Liver (tissue), 3 donors: ENCODE results near the gene RORC.

ENCODE experiments used
- EGR1 ChIP-seq, 2 donors: IDR thresholded peaks; 2 replicates each; pipeline ENCODE4 v1.6.1; 2016 to 2018; ENCODE audit warnings: antibody characterized with exemption in 2 of 2, low read depth in 2 of 2
- FOXA2 ChIP-seq: IDR thresholded peaks from 2 replicates; pipeline ENCODE4 v1.6.1; 2016; ENCODE audit warnings: antibody characterized with exemption
- GABPA ChIP-seq, 2 donors: IDR thresholded peaks in 1 of 2; conservative IDR thresholded peaks in 1 of 2; 2 replicates each; pipeline ENCODE4 v1.6.1; 2016; ENCODE audit warnings: antibody characterized with exemption in 2 of 2, mild to moderate bottlenecking in 1 of 2, moderate library complexity in 1 of 2
- JUND ChIP-seq, 2 donors: IDR thresholded peaks; 2 replicates each; pipeline ENCODE4 v1.6.1; 2016; ENCODE audit warnings: antibody characterized with exemption in 2 of 2
- RAD21 ChIP-seq, 2 donors: IDR thresholded peaks; 2 replicates each; pipeline ENCODE4 v1.6.1; 2016; ENCODE audit warnings: antibody characterized with exemption in 2 of 2, mild to moderate bottlenecking in 2 of 2
- RXRA ChIP-seq, 2 donors: IDR thresholded peaks; 2 replicates each; pipeline ENCODE4 v1.6.1; 2017 to 2018; ENCODE audit warnings: antibody characterized with exemption in 2 of 2, mild to moderate bottlenecking in 1 of 2
- SP1 ChIP-seq: IDR thresholded peaks from 2 replicates; pipeline ENCODE4 v1.6.1; 2018; ENCODE audit warnings: antibody characterized with exemption, mild to moderate bottlenecking
- TAF1 ChIP-seq: conservative IDR thresholded peaks from 2 replicates; pipeline ENCODE4 v1.6.1; 2016; ENCODE audit warnings: antibody characterized with exemption, mild to moderate bottlenecking
- YY1 ChIP-seq: IDR thresholded peaks from 2 replicates; pipeline ENCODE4 v1.6.1; 2016; ENCODE audit warnings: antibody characterized with exemption, mild to moderate bottlenecking
- TF ChIP-seq, protein P1 (sequence below): IDR thresholded peaks from 2 replicates; pipeline ENCODE4 v1.6.1; 2016; ENCODE audit warnings: antibody characterized with exemption
- TF ChIP-seq, protein P2 (sequence below): fragments of 150-350 bp; IDR thresholded peaks from 2 replicates; pipeline ENCODE4 v1.5.1; 2017; ENCODE audit warnings: improper control_type of control experiment, low read depth, low read length; ENCODE audit not compliant: missing input control
- TF ChIP-seq, protein P3 (sequence below): IDR thresholded peaks from 2 replicates; pipeline ENCODE4 v1.6.1; 2016; ENCODE audit warnings: antibody characterized with exemption
- TF ChIP-seq, protein P4 (sequence below): IDR thresholded peaks from 2 replicates; pipeline ENCODE4 v1.6.1; 2016; ENCODE audit warnings: antibody characterized with exemption
- TF ChIP-seq, protein P5 (sequence below): IDR thresholded peaks from 2 replicates; pipeline ENCODE4 v1.6.1; 2016; ENCODE audit warnings: antibody characterized with exemption, mild to moderate bottlenecking
- donor health status: healthy.
- donor health status: healthy.

DNA sequence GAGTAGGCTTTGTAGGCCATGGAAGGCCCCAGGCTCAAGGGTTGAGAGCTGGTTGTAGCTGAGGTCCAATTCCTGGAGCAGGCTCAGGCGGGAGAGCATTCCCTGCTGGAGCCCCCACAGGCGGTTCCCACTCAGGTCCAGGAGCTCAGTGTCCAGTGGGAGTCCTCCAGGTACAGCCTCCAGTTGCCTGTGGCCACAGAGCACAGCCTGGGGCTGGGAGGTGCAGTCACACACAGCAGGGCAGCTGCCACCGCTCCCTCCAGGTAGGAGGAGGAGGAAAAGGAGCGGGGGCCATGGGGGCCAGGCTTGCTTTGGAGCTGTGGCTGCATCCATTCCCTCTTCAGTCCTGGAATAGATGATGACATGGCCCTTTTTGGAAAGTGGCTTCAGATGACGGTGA is 29.2 kb downstream of the RORC start:
- TF ChIP-seq, protein P1, sequence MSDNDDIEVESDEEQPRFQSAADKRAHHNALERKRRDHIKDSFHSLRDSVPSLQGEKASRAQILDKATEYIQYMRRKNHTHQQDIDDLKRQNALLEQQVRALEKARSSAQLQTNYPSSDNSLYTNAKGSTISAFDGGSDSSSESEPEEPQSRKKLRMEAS, result no peak
- TF ChIP-seq RAD21 (IDR thresholded peaks at IDR 0.05), result no peak
- TF ChIP-seq, protein P2, sequence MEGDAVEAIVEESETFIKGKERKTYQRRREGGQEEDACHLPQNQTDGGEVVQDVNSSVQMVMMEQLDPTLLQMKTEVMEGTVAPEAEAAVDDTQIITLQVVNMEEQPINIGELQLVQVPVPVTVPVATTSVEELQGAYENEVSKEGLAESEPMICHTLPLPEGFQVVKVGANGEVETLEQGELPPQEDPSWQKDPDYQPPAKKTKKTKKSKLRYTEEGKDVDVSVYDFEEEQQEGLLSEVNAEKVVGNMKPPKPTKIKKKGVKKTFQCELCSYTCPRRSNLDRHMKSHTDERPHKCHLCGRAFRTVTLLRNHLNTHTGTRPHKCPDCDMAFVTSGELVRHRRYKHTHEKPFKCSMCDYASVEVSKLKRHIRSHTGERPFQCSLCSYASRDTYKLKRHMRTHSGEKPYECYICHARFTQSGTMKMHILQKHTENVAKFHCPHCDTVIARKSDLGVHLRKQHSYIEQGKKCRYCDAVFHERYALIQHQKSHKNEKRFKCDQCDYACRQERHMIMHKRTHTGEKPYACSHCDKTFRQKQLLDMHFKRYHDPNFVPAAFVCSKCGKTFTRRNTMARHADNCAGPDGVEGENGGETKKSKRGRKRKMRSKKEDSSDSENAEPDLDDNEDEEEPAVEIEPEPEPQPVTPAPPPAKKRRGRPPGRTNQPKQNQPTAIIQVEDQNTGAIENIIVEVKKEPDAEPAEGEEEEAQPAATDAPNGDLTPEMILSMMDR, result no peak
- TF ChIP-seq EGR1 (IDR thresholded peaks at IDR 0.05; ENCODE audit: low read depth in 2 of 2), result no peak
- no peak for TF ChIP-seq TAF1
- TF ChIP-seq, protein P3, sequence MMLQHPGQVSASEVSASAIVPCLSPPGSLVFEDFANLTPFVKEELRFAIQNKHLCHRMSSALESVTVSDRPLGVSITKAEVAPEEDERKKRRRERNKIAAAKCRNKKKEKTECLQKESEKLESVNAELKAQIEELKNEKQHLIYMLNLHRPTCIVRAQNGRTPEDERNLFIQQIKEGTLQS, result no peak
- TF ChIP-seq, protein P4, sequence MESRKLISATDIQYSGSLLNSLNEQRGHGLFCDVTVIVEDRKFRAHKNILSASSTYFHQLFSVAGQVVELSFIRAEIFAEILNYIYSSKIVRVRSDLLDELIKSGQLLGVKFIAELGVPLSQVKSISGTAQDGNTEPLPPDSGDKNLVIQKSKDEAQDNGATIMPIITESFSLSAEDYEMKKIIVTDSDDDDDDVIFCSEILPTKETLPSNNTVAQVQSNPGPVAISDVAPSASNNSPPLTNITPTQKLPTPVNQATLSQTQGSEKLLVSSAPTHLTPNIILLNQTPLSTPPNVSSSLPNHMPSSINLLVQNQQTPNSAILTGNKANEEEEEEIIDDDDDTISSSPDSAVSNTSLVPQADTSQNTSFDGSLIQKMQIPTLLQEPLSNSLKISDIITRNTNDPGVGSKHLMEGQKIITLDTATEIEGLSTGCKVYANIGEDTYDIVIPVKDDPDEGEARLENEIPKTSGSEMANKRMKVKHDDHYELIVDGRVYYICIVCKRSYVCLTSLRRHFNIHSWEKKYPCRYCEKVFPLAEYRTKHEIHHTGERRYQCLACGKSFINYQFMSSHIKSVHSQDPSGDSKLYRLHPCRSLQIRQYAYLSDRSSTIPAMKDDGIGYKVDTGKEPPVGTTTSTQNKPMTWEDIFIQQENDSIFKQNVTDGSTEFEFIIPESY, result no peak
- TF ChIP-seq RXRA (IDR thresholded peaks at IDR 0.05), result no peak
- TF ChIP-seq, protein P5, sequence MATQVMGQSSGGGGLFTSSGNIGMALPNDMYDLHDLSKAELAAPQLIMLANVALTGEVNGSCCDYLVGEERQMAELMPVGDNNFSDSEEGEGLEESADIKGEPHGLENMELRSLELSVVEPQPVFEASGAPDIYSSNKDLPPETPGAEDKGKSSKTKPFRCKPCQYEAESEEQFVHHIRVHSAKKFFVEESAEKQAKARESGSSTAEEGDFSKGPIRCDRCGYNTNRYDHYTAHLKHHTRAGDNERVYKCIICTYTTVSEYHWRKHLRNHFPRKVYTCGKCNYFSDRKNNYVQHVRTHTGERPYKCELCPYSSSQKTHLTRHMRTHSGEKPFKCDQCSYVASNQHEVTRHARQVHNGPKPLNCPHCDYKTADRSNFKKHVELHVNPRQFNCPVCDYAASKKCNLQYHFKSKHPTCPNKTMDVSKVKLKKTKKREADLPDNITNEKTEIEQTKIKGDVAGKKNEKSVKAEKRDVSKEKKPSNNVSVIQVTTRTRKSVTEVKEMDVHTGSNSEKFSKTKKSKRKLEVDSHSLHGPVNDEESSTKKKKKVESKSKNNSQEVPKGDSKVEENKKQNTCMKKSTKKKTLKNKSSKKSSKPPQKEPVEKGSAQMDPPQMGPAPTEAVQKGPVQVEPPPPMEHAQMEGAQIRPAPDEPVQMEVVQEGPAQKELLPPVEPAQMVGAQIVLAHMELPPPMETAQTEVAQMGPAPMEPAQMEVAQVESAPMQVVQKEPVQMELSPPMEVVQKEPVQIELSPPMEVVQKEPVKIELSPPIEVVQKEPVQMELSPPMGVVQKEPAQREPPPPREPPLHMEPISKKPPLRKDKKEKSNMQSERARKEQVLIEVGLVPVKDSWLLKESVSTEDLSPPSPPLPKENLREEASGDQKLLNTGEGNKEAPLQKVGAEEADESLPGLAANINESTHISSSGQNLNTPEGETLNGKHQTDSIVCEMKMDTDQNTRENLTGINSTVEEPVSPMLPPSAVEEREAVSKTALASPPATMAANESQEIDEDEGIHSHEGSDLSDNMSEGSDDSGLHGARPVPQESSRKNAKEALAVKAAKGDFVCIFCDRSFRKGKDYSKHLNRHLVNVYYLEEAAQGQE, result no peak
- TF ChIP-seq SP1, result no peak
- TF ChIP-seq YY1, result no peak
- TF ChIP-seq JUND (IDR thresholded peaks at IDR 0.05), result no peak
- TF ChIP-seq GABPA (IDR thresholded peaks at IDR 0.05 in 1 of 2, conservative IDR thresholded peaks at IDR 0.05 in 1 of 2), result no peak
- no peak for TF ChIP-seq FOXA2
